Thoracic aorta (tissue), 2 donors: Measurements from ENCODE around the gene PANX2. TPM values are rescaled to one million over a fixed set of nuclear protein-coding genes. Genes with fewer than 3 reads are reported as not detected.

ENCODE experiments used
- ATAC-seq: fragments of 150-250 bp; one replicate; pipeline ENCODE4 v1.8.0; 2017; ENCODE audit warnings: low read depth; ENCODE audit not compliant: insufficient number of reproducible peaks, low FRiP score
- DNase-seq: peaks from one replicate; pipeline ENCODE4 v3.0.0-alpha.2; 2020; ENCODE audit warnings: low spot score
- H3K27ac ChIP-seq, 2 donors: fragments of 200-600 bp; sonication (generic); 1 replicate in 1 of 2; 2 replicates in 1 of 2; pipeline ENCODE4 v1.5.1; 2016; ENCODE audit warnings: mild to moderate bottlenecking in 2 of 2, moderate library complexity in 2 of 2
- H3K27me3 ChIP-seq: fragments of 200-600 bp; sonication (generic); replicated peaks from 2 replicates; pipeline ENCODE4 v1.6.0; 2016; ENCODE audit warnings: mild to moderate bottlenecking; ENCODE audit not compliant: insufficient read depth
- H3K36me3 ChIP-seq: fragments of 200-600 bp; sonication (generic); one replicate; pipeline ENCODE4 v1.5.1; 2016
- H3K4me1 ChIP-seq, 2 donors: fragments of 200-600 bp; sonication (generic); 1 replicate in 1 of 2; 2 replicates in 1 of 2; pipeline versions ENCODE4 v1.5.1 to v1.6.0; 2016; ENCODE audit warnings: low read depth in 2 of 2, mild to moderate bottlenecking in 1 of 2; ENCODE audit not compliant: control insufficient read depth in 1 of 2
- H3K4me3 ChIP-seq: fragments of 200-600 bp; sonication (generic); 2 replicates; pipeline ENCODE4 v1.5.1; 2016; ENCODE audit warnings: mild to moderate bottlenecking
- H3K9me3 ChIP-seq: fragments of 200-600 bp; sonication (generic); 2 replicates; pipeline ENCODE4 v1.5.1; 2016
- CTCF ChIP-seq: fragments of 200-600 bp; sonication (generic); IDR thresholded peaks from one replicate; pipeline ENCODE4 v1.5.1; 2019; ENCODE audit warnings: antibody characterized with exemption
- total RNA-seq, 2 donors: library from RNA; depleted of rRNA; stranded (reverse); fragments of >200 nt; gene quantifications; one replicate each; pipeline versions ENCODE4 v1.1.0 to v1.2.3, GENCODE V29; 2016

The PANX2 gene
- total RNA-seq, 2 donors from 2014 or later: 2.5 to 4.1 TPM

DNA sequence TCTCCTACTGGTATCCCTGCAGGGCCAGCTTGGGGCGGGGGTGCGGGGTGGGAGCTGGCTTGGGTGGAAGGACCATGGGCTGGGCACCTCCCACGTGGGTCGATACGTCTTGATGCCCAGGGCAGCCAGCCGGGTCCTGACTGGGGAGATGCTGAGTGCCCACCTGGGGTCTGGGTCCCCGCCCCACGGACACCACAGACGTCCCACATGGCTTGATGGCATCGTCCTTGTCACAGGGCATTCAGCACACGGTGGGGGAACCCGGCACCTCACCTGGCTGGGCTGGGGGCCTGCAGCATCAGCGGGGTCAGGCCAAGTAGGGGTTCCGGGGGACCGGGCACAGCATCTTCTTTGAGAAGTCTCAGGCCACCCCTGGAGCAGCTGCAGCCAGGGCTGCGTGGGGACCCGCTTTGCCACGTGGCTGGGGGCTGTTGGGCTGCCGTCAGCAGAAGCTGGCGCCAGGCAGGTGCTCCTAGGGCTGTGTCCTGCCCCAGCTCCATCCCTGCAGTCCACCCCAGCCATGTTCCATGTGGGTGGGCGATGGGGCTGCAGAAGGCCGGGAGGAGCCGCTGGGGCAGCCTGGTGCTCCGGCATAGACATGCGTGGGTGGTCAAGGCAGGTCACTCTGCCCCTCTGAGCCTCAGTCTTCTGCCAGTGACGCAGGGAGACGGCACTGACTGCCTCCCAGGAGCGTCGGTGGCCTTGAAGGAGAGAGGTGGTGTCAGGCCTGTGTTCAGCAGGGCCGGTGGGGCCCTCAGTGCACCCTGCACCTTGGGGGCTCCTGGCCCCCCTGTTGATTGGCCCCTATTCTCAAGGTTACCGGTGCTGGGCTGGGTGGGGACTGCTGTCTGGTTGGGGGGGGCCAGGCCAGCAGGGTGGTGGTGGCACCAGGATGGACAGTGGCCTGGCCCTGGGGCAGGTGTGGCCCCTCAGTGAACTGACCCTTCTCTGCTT lies 38.7 kb downstream of the PANX2 start:
- Histone ChIP-seq H3K27ac (no peak overlapping the region), H3K4me3 (no peak overlapping the region), H3K27me3 (no peaks in the 10 kb centered on the region), H3K4me1 (peaks cover 0 to 9% of the 10 kb centered on the region in 2 donors), H3K9me3 (no peaks in the 10 kb centered on the region), H3K36me3 (peaks cover 23% of the 10 kb centered on the region)
- ATAC-seq (no peak), DNase-seq (no peak)
- no peak for TF ChIP-seq CTCF

GRCh38 chr22:50209893-50210292 lies 39.4 kb downstream of the PANX2 start:
- DNase-seq: no peak
- no peak overlapping the region for H3K4me3 ChIP-seq
- no peak for ATAC-seq
- H3K36me3 ChIP-seq: peaks cover 26% of the 10 kb centered on the region
- peak; percentile 84 for TF ChIP-seq CTCF
- H3K4me1 ChIP-seq: peaks cover 0 to 9% of the 10 kb centered on the region in 2 donors
- H3K9me3 ChIP-seq: no peaks in the 10 kb centered on the region
- H3K27ac ChIP-seq: no peak overlapping the region
- H3K27me3 ChIP-seq: no peaks in the 10 kb centered on the region

GRCh38 chr22:50210378-50211139 lies 40.0 kb downstream of the PANX2 start:
- DNase-seq: no peak
- H3K9me3 ChIP-seq: no peaks in the 10 kb centered on the region
- H3K4me3 ChIP-seq: no peak overlapping the region
- H3K27me3 ChIP-seq: no peaks in the 10 kb centered on the region
- peaks cover 0 to 9% of the 10 kb centered on the region in 2 donors for H3K4me1 ChIP-seq
- TF ChIP-seq CTCF: no peak
- no peak overlapping the region for H3K27ac ChIP-seq
- ATAC-seq: no peak
- H3K36me3 ChIP-seq: peaks cover 26% of the 10 kb centered on the region

DNA sequence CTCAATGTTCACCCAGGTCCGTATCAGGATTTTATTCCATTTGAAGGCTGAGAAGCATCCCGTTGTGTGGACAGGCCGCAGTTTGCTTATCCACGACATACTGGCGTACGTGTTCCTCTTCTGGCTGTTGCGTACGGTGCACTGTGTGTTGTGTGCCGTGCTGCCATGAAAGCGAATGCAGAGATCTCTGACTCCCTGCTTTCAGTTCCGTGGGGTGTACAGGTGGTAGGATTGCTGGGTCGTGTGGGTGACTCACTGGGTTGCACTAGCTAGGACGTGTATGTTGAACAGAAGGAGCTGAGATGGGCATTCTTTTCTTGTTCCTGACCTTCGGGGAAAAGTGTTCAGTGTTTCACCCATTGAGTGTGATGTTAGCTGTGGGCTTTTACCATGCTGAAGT lies 40.6 kb downstream of the PANX2 start:
- Histone ChIP-seq H3K4me1 (peaks cover 0 to 9% of the 10 kb centered on the region in 2 donors), H3K36me3 (peaks cover 30% of the 10 kb centered on the region), H3K27me3 (no peaks in the 10 kb centered on the region), H3K4me3 (no peak overlapping the region), H3K27ac (no peak overlapping the region), H3K9me3 (no peaks in the 10 kb centered on the region)
- no peak for TF ChIP-seq CTCF
- ATAC-seq (no peak), DNase-seq (no peak)

DNA sequence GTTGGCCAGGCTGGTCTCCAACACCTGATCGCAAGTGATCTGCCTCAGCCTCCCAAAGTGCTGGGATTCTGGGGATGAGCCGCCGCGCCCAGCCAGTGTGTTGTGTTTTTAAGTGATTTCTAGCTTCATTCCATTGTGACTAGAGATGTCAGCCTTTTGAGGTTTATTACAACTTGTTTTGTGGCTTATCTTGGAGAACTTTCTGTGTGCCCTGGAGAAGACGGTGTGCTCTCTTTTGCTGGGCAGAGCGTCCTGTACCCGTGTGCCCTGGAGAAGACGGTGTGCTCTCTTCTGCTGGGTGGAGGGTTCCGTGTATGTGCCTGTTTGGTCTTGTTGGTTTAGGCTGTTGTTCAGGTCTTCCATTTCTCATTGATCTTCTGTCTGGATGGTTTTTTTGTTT lies 42.7 kb downstream of the PANX2 start:
- peaks cover 35% of the 10 kb centered on the region for H3K36me3 ChIP-seq
- no peaks in the 10 kb centered on the region for H3K9me3 ChIP-seq
- H3K4me3 ChIP-seq: no peak overlapping the region
- H3K4me1 ChIP-seq: peaks cover 0 to 9% of the 10 kb centered on the region in 2 donors
- H3K27me3 ChIP-seq: no peaks in the 10 kb centered on the region
- H3K27ac ChIP-seq: no peak overlapping the region
- no peak for TF ChIP-seq CTCF
- ATAC-seq (no peak), DNase-seq (no peak)
